H9 (cell line): ENCODE data around the gene METTL17. TPM values are rescaled to one million over a fixed set of nuclear protein-coding genes. Genes with fewer than 3 reads are reported as not detected.
A peak's percentile ranks its signal among the peaks of the same experiment; 100 is the strongest.

Source experiments
- DNase-seq: peaks from one replicate; pipeline ENCODE4 v3.0.0-alpha.2; 2017
- H2AFZ ChIP-seq: one replicate; pipeline ENCODE4 v1.6.1; 2013; ENCODE audit warnings: mild to moderate bottlenecking, low read length, control low read depth, moderate library complexity
- H2AK5ac ChIP-seq: 2 replicates; pipeline ENCODE4 v1.6.1; 2013; ENCODE audit warnings: low read length, control low read depth, mixed read lengths; ENCODE audit not compliant: insufficient read length
- H2BK120ac ChIP-seq: one replicate; pipeline ENCODE4 v1.6.1; 2013; ENCODE audit warnings: low read depth, mild to moderate bottlenecking, low read length, control low read depth, inconsistent platforms; ENCODE audit not compliant: poor library complexity, severe bottlenecking
- H2BK12ac ChIP-seq: 2 replicates; pipeline ENCODE4 v1.6.1; 2013; ENCODE audit warnings: low read length, control low read depth, mixed read lengths, low read depth; ENCODE audit not compliant: insufficient read length
- H2BK15ac ChIP-seq: 2 replicates; pipeline ENCODE4 v1.6.1; 2013; ENCODE audit warnings: low read depth, low read length, control low read depth
- H2BK20ac ChIP-seq: one replicate; pipeline ENCODE4 v1.6.1; 2013; ENCODE audit warnings: low read depth, mild to moderate bottlenecking, low read length, control low read depth, inconsistent platforms; ENCODE audit not compliant: poor library complexity, severe bottlenecking
- H2BK5ac ChIP-seq: 2 replicates; pipeline ENCODE4 v1.6.1; 2013; ENCODE audit warnings: low read length, control low read depth, mixed read lengths; ENCODE audit not compliant: insufficient read length
- H3K14ac ChIP-seq: 2 replicates; pipeline ENCODE4 v1.6.1; 2013; ENCODE audit warnings: low read length, control low read depth; ENCODE audit not compliant: insufficient read depth
- H3K18ac ChIP-seq: 2 replicates; pipeline ENCODE4 v1.6.1; 2013; ENCODE audit warnings: low read depth, mild to moderate bottlenecking, mixed read lengths, low read length, control low read depth; ENCODE audit not compliant: insufficient read length
- H3K23ac ChIP-seq: 2 replicates; pipeline ENCODE4 v1.6.1; 2013; ENCODE audit warnings: low read length, control low read depth, mixed read lengths, low read depth; ENCODE audit not compliant: insufficient read length
- H3K23me2 ChIP-seq: 2 replicates; pipeline ENCODE4 v1.6.1; 2013; ENCODE audit warnings: low read depth, mild to moderate bottlenecking, mixed read lengths, low read length, control low read depth; ENCODE audit not compliant: insufficient read length, poor library complexity, severe bottlenecking
- H3K27ac ChIP-seq: 2 replicates; pipeline ENCODE4 v1.5.1; 2013; ENCODE audit warnings: low read length, control low read depth, mixed read lengths, low read depth; ENCODE audit not compliant: insufficient read length
- H3K27me3 ChIP-seq: 2 replicates; pipeline ENCODE4 v1.6.1; 2013; ENCODE audit warnings: low read length, control low read depth, inconsistent platforms; ENCODE audit not compliant: insufficient read depth
- H3K4ac ChIP-seq: 2 replicates; pipeline ENCODE4 v1.6.1; 2013; ENCODE audit warnings: low read depth, mild to moderate bottlenecking, control low read depth, inconsistent platforms, low read length, moderate library complexity
- H3K4me1 ChIP-seq: 2 replicates; pipeline ENCODE4 v1.6.1; 2013; ENCODE audit warnings: low read length, control low read depth, inconsistent platforms; ENCODE audit not compliant: insufficient read depth
- H3K4me2 ChIP-seq: 2 replicates; pipeline ENCODE4 v1.6.1; 2013; ENCODE audit warnings: low read length, control low read depth, mixed read lengths; ENCODE audit not compliant: insufficient read length, insufficient read depth
- H3K56ac ChIP-seq: 2 replicates; pipeline ENCODE4 v1.6.1; 2013; ENCODE audit warnings: low read depth, mild to moderate bottlenecking, mixed read lengths, low read length, control low read depth; ENCODE audit not compliant: insufficient read length
- H3K79me1 ChIP-seq: 2 replicates; pipeline ENCODE4 v1.6.1; 2013; ENCODE audit warnings: low read depth, mild to moderate bottlenecking, moderate library complexity, low read length, control low read depth, inconsistent platforms; ENCODE audit not compliant: insufficient read depth, poor library complexity, severe bottlenecking
- H3K79me2 ChIP-seq: 2 replicates; pipeline ENCODE4 v1.6.1; 2013; ENCODE audit warnings: low read length, control low read depth, inconsistent platforms; ENCODE audit not compliant: insufficient read depth
- H3K9ac ChIP-seq: 2 replicates; pipeline ENCODE4 v1.6.1; 2013; ENCODE audit warnings: low read length, control low read depth, mixed read lengths; ENCODE audit not compliant: insufficient read length; ENCODE audit errors: extremely low read depth
- H3K9me3 ChIP-seq: one replicate; pipeline ENCODE4 v1.6.1; 2013; ENCODE audit warnings: low read depth, low read length, inconsistent platforms; ENCODE audit not compliant: control insufficient read depth
- H3T11ph ChIP-seq: one replicate; pipeline ENCODE4 v1.6.1; 2013; ENCODE audit warnings: mild to moderate bottlenecking, low read length, control low read depth, inconsistent platforms
- H4K20me1 ChIP-seq: one replicate; pipeline ENCODE4 v1.6.1; 2013; ENCODE audit not compliant: control insufficient read depth, insufficient read length, insufficient read depth
- H4K5ac ChIP-seq: 2 replicates; pipeline ENCODE4 v1.6.1; 2013; ENCODE audit warnings: low read depth, mild to moderate bottlenecking, mixed read lengths, low read length, control low read depth; ENCODE audit not compliant: insufficient read length
- H4K8ac ChIP-seq: replicated peaks from 2 replicates; pipeline ENCODE4 v1.6.1; 2013; ENCODE audit warnings: low read length, control low read depth, mixed read lengths, low read depth; ENCODE audit not compliant: insufficient read length
- H4K91ac ChIP-seq: 2 replicates; pipeline ENCODE4 v1.6.1; 2013; ENCODE audit warnings: low read depth, mild to moderate bottlenecking, moderate library complexity, mixed read lengths, low read length, control low read depth; ENCODE audit not compliant: insufficient read length
- H3K27ac Mint-ChIP-seq, 3 experiments: 2 replicates in 2 of 3; 3 replicates in 1 of 3; pipeline ENCODE4 v1.8.0; 2020 to 2021; ENCODE audit warnings: mixed read lengths in 3 of 3, mild to moderate bottlenecking in 1 of 3, moderate library complexity in 1 of 3
- H3K27me3 Mint-ChIP-seq: 2 replicates; pipeline ENCODE4 v1.8.0; 2021; ENCODE audit warnings: low read depth, mild to moderate bottlenecking, moderate library complexity, mixed read lengths
- H3K36me3 Mint-ChIP-seq, 3 experiments: 2 replicates in 2 of 3; 3 replicates in 1 of 3; pipeline ENCODE4 v1.8.0; 2020 to 2021; ENCODE audit warnings: low read depth in 3 of 3, mixed read lengths in 3 of 3; ENCODE audit not compliant: insufficient read depth in 1 of 3
- H3K4me1 Mint-ChIP-seq, 2 experiments: 2 replicates each; pipeline ENCODE4 v1.8.0; 2020; ENCODE audit warnings: mixed read lengths in 2 of 2
- H3K4me3 Mint-ChIP-seq, 2 experiments: 2 replicates in 1 of 2; 3 replicates in 1 of 2; pipeline ENCODE4 v1.8.0; 2020 to 2021; ENCODE audit warnings: mild to moderate bottlenecking in 2 of 2, mixed read lengths in 2 of 2, moderate library complexity in 1 of 2
- H3K9me3 Mint-ChIP-seq, 2 experiments: 2 replicates in 1 of 2; 3 replicates in 1 of 2; pipeline ENCODE4 v1.8.0; 2020; ENCODE audit warnings: mild to moderate bottlenecking in 2 of 2, mixed read lengths in 2 of 2, moderate library complexity in 1 of 2
- WGBS: extraction: QIAGEN DNeasy Blood & Tissue Kit; methylation state at CpG from one replicate; pipeline ENCODE4 v1.1.7; 2013; ENCODE audit warnings: missing lambda C conversion rate, low lambda C conversion rate, mixed read lengths; ENCODE audit not compliant: insufficient read length; ENCODE audit errors: extremely low coverage; 5-methylcytosine and 5-hydroxymethylcytosine counted together
- total RNA-seq: library from RNA; stranded (reverse); gene quantifications from 2 replicates; pipeline ENCODE4 v1.2.1, GENCODE V29; 2021
- TF ChIP-seq, protein P1 (sequence below): fragments of 200-600 bp; sonication (generic); conservative IDR thresholded peaks from 3 replicates; pipeline ENCODE4 v1.8.0; 2021; ENCODE audit warnings: antibody characterized with exemption, mild to moderate bottlenecking

METTL17 gene
- total RNA-seq, 1 experiment from 2014 or later = 81.4 TPM

DNA sequence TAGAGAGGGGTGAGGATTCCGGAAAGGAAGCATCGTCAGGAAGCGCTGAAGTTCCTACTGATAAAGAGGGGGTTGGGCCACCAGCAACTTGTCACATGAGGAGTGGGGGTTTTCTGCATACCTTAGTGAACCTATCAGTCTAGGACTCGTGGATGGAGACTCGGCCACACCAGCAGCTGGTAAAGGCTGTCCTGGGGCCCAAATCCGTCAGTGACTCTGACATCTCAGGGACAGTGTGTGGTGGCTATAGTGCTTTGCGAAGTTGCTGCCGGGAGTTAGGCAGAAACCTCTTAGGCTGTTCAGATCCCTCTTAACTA is 18.1 kb upstream of the METTL17 start:
- Histone ChIP-seq H2BK15ac (no peak overlapping the region), H3K4ac (no peak overlapping the region), H3K14ac (no peak overlapping the region), H3K56ac (no peak overlapping the region), H2BK120ac (no peak overlapping the region), H4K91ac (no peak overlapping the region), H3K4me2 (peak overlapping the region; percentile 75), H3K4me1 (no peaks in the 10 kb centered on the region), H2AFZ (peak overlapping the region; percentile 50), H2BK12ac (no peak overlapping the region), H3K79me2 (no peaks in the 10 kb centered on the region), H3K23me2 (peaks cover 6% of the 10 kb centered on the region), H3K27ac (no peak overlapping the region), H4K8ac (no peak overlapping the region), H2AK5ac (no peak overlapping the region), H3T11ph (no peak overlapping the region), H3K9me3 (no peaks in the 10 kb centered on the region), H3K9ac (peak overlapping the region; percentile 27), H3K79me1 (no peaks in the 10 kb centered on the region), H2BK5ac (no peak overlapping the region), H3K27me3 (no peaks in the 10 kb centered on the region), H3K18ac (peak overlapping the region; percentile 13), H2BK20ac (no peak overlapping the region), H4K20me1 (no peaks in the 10 kb centered on the region), H3K23ac (no peak overlapping the region), H4K5ac (no peak overlapping the region)
- H3K4me1 Mint-ChIP-seq = peaks cover 8 to 12% of the 10 kb centered on the region in 2 experiments
- H3K9me3 Mint-ChIP-seq = no peaks in the 10 kb centered on the region
- TF ChIP-seq, protein P1, sequence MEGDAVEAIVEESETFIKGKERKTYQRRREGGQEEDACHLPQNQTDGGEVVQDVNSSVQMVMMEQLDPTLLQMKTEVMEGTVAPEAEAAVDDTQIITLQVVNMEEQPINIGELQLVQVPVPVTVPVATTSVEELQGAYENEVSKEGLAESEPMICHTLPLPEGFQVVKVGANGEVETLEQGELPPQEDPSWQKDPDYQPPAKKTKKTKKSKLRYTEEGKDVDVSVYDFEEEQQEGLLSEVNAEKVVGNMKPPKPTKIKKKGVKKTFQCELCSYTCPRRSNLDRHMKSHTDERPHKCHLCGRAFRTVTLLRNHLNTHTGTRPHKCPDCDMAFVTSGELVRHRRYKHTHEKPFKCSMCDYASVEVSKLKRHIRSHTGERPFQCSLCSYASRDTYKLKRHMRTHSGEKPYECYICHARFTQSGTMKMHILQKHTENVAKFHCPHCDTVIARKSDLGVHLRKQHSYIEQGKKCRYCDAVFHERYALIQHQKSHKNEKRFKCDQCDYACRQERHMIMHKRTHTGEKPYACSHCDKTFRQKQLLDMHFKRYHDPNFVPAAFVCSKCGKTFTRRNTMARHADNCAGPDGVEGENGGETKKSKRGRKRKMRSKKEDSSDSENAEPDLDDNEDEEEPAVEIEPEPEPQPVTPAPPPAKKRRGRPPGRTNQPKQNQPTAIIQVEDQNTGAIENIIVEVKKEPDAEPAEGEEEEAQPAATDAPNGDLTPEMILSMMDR = no peak
- DNase-seq = no peak
- peak overlapping the region; percentile 91 to 94 for H3K4me3 Mint-ChIP-seq
- H3K27me3 Mint-ChIP-seq = peaks cover 31% of the 10 kb centered on the region
- no CpG with 5 or more reads among the region's 8 CpGs for WGBS
- H3K27ac Mint-ChIP-seq = peak overlapping the region in 2 of 3 experiments; percentile 14 to 57; a peak in 2 of 7 replicates
- no peaks in the 10 kb centered on the region for H3K36me3 Mint-ChIP-seq
